Fibroblast of villous mesenchyme (primary cell): ENCODE data around the gene LYRM9. TPM values are rescaled to one million over a fixed set of nuclear protein-coding genes. Genes with fewer than 3 reads are reported as not detected.
"Not testable (repeated sequence)": the region's sequence is repeated elsewhere in the genome, so short reads cannot be mapped to it uniquely, and the experiment has no call there.

Source experiments
- DNase-seq: peaks from one replicate; pipeline ENCODE4 v3.0.0-alpha.2; 2010; ENCODE audit warnings: low read depth
- H3K4me3 ChIP-seq: 2 replicates; pipeline ENCODE4 v1.5.1; 2011; ENCODE audit warnings: low read depth, mild to moderate bottlenecking, low read length
- CTCF ChIP-seq: IDR thresholded peaks from 2 replicates; pipeline ENCODE4 v1.5.1; 2012; ENCODE audit warnings: low read depth, mild to moderate bottlenecking, low read length; ENCODE audit not compliant: insufficient read depth
- total RNA-seq: library from RNA; depleted of rRNA; stranded (reverse); fragments of >200 nt; gene quantifications from 2 replicates; pipeline ENCODE4 v1.2.3, GENCODE V29; 2012

The LYRM9 gene
- total RNA-seq, 1 donor = 10.8 TPM

GRCh38 chr17:27837769-27838168 lies 55.4 kb downstream of the LYRM9 start:
- H3K4me3 ChIP-seq, DNase-seq: not testable (repeated sequence)

GRCh38 chr17:27836651-27837050 lies 56.5 kb downstream of the LYRM9 start:
- DNase-seq = no peak
- TF ChIP-seq CTCF = no peak
- H3K4me3 ChIP-seq = no peak overlapping the region

- H3K4me3 ChIP-seq = no peak overlapping the region
- no peak for DNase-seq
- no peak for TF ChIP-seq CTCF
Observed at GRCh38 chr17:27834571-27834970, 58.6 kb downstream of the LYRM9 start.

- H3K4me3 ChIP-seq = no peak overlapping the region
- no peak for TF ChIP-seq CTCF
- DNase-seq = no peak
Observed at GRCh38 chr17:27832831-27833230, 60.3 kb downstream of the LYRM9 start.

GRCh38 chr17:27829888-27830287 lies 63.3 kb downstream of the LYRM9 start:
- not testable (repeated sequence) for DNase-seq, H3K4me3 ChIP-seq

- not testable (repeated sequence) for H3K4me3 ChIP-seq, DNase-seq
Observed at GRCh38 chr17:27829143-27829711, 63.9 kb downstream of the LYRM9 start.

Other genes with a start within 250 kb of the LYRM9 start
- gene NOS2, start 92.8 kb downstream of the LYRM9 start, total RNA-seq = not detected in 2 replicates
- 17.7 and 33.7 TPM in 2 replicates for gene NLK, start 149.3 kb upstream of the LYRM9 start, total RNA-seq